Lower leg skin (tissue), 3 donors: ENCODE measurements around the gene USP49.

Experiments used
- POLR2A ChIP-seq, 2 donors: fragments of 450-650 bp; IDR thresholded peaks; one replicate each; pipeline ENCODE4 v1.6.1; 2016 to 2017; ENCODE audit warnings: antibody characterized with exemption in 2 of 2, mild to moderate bottlenecking in 1 of 2, moderate library complexity in 1 of 2
- TF ChIP-seq, protein P1 (sequence below), 3 donors: fragments of 450-650 bp; IDR thresholded peaks; one replicate each; pipeline ENCODE4 v1.5.1; 2016; ENCODE audit warnings: antibody characterized with exemption in 3 of 3, mild to moderate bottlenecking in 3 of 3, moderate library complexity in 2 of 3

DNA sequence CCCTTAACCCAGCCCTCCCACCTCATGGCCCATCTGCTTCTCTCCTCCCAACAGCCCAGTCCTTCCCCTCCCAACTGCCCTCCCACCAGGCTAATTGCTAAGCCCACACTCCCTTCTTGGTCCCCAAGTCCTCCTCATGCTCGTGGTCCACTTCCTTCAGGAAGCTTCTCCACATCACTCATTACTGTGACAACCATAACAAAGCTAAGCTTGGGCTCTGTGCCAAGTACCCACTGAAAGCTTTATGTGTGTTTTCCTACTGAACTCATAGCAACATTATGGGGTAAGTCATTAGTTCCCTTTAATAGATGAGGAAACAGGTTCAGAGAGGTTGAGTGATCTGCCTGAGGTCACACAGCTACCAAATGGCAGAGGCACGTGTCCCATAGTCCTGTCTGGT is 131.7 kb downstream of the USP49 start:
- TF ChIP-seq, protein P1, sequence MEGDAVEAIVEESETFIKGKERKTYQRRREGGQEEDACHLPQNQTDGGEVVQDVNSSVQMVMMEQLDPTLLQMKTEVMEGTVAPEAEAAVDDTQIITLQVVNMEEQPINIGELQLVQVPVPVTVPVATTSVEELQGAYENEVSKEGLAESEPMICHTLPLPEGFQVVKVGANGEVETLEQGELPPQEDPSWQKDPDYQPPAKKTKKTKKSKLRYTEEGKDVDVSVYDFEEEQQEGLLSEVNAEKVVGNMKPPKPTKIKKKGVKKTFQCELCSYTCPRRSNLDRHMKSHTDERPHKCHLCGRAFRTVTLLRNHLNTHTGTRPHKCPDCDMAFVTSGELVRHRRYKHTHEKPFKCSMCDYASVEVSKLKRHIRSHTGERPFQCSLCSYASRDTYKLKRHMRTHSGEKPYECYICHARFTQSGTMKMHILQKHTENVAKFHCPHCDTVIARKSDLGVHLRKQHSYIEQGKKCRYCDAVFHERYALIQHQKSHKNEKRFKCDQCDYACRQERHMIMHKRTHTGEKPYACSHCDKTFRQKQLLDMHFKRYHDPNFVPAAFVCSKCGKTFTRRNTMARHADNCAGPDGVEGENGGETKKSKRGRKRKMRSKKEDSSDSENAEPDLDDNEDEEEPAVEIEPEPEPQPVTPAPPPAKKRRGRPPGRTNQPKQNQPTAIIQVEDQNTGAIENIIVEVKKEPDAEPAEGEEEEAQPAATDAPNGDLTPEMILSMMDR (IDR thresholded peaks at IDR 0.05), result no peak
- TF ChIP-seq POLR2A (IDR thresholded peaks at IDR 0.05), result no peak
